IMR-90 (cell line): ENCODE data around the gene JMJD8.

ENCODE experiments used
- CEBPB ChIP-seq: IDR thresholded peaks from 2 replicates; pipeline ENCODE4 v1.6.1; 2012; ENCODE audit warnings: low read depth, low read length, improper control_type of control experiment
- CHD1 ChIP-seq: IDR thresholded peaks from 2 replicates; pipeline ENCODE4 v1.6.1; 2012; ENCODE audit warnings: low read depth, low read length, improper control_type of control experiment
- FOS ChIP-seq: fragments of 150-350 bp; IDR thresholded peaks from 2 replicates; pipeline ENCODE4 v1.6.1; 2016; ENCODE audit warnings: low read depth, low read length
- MAFK ChIP-seq: IDR thresholded peaks from 2 replicates; pipeline ENCODE4 v1.6.1; 2012; ENCODE audit warnings: low read depth, low read length, improper control_type of control experiment
- MAZ ChIP-seq: IDR thresholded peaks from 2 replicates; pipeline ENCODE4 v1.6.1; 2012; ENCODE audit warnings: low read depth, mild to moderate bottlenecking, low read length, improper control_type of control experiment, moderate library complexity, borderline replicate concordance
- MXI1 ChIP-seq: IDR thresholded peaks from 2 replicates; pipeline ENCODE4 v1.6.1; 2012; ENCODE audit warnings: low read depth, mild to moderate bottlenecking, low read length, moderate library complexity, borderline replicate concordance
- POLR2A ChIP-seq: IDR thresholded peaks from 2 replicates; pipeline ENCODE4 v1.6.1; 2012; ENCODE audit warnings: mild to moderate bottlenecking, low read depth, low read length
- RAD21 ChIP-seq: IDR thresholded peaks from 2 replicates; pipeline ENCODE4 v1.6.1; 2012; ENCODE audit warnings: low read length, improper control_type of control experiment
- RCOR1 ChIP-seq: IDR thresholded peaks from 2 replicates; pipeline ENCODE4 v1.6.1; 2012; ENCODE audit warnings: mild to moderate bottlenecking, low read length, improper control_type of control experiment; ENCODE audit not compliant: insufficient replicate concordance
- RFX5 ChIP-seq: IDR thresholded peaks from 2 replicates; pipeline ENCODE4 v1.8.0; 2012; ENCODE audit warnings: low read depth, mild to moderate bottlenecking, low read length, moderate library complexity
- SMC3 ChIP-seq: fragments of 150-350 bp; IDR thresholded peaks from 2 replicates; pipeline ENCODE4 v1.6.1; 2016; ENCODE audit warnings: low read depth, mild to moderate bottlenecking, antibody characterized with exemption, low read length, moderate library complexity
- TF ChIP-seq, protein P1 (sequence below): conservative IDR thresholded peaks from 2 replicates; pipeline ENCODE4 v1.5.1; 2012; ENCODE audit warnings: mild to moderate bottlenecking, low read depth, low read length, improper control_type of control experiment
- TF ChIP-seq, protein P2 (sequence below): fragments of 150-350 bp; IDR thresholded peaks from 2 replicates; pipeline ENCODE4 v1.6.1; 2017; ENCODE audit warnings: mild to moderate bottlenecking, antibody characterized with exemption, low read length, low read depth
- TF ChIP-seq, protein P3 (sequence below): fragments of 150-350 bp; IDR thresholded peaks from 2 replicates; pipeline ENCODE4 v1.6.1; 2016; ENCODE audit warnings: low read depth, mild to moderate bottlenecking, low read length, moderate library complexity, borderline replicate concordance

DNA sequence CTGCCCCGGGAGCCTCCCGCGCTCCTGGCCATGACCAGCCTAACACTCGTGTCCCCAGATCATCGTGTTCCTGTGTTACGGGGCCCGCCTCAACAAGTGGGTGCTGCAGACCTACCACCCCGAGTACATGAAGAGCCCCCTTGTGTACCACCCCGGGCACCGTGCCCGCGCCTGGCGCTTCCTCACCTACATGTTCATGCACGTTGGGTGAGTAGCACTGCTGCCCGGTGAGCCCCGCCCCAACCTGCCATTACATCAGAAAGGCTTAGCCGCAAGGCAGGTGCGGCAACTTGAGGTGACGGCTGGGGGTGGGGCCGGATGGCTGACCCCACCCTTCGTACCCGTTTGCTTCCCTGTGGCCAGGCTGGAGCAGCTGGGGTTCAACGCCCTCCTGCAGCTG, 7.2 kb downstream of the JMJD8 start:
- TF ChIP-seq POLR2A (no peak), SMC3 (no peak), RFX5 (no peak), CEBPB (no peak), RCOR1 (no peak), RAD21 (no peak), CHD1 (no peak), MAFK (no peak), MAZ (no peak), MXI1 (no peak), FOS (no peak)
- TF ChIP-seq, protein P1, sequence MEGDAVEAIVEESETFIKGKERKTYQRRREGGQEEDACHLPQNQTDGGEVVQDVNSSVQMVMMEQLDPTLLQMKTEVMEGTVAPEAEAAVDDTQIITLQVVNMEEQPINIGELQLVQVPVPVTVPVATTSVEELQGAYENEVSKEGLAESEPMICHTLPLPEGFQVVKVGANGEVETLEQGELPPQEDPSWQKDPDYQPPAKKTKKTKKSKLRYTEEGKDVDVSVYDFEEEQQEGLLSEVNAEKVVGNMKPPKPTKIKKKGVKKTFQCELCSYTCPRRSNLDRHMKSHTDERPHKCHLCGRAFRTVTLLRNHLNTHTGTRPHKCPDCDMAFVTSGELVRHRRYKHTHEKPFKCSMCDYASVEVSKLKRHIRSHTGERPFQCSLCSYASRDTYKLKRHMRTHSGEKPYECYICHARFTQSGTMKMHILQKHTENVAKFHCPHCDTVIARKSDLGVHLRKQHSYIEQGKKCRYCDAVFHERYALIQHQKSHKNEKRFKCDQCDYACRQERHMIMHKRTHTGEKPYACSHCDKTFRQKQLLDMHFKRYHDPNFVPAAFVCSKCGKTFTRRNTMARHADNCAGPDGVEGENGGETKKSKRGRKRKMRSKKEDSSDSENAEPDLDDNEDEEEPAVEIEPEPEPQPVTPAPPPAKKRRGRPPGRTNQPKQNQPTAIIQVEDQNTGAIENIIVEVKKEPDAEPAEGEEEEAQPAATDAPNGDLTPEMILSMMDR: no peak
- TF ChIP-seq, protein P2, sequence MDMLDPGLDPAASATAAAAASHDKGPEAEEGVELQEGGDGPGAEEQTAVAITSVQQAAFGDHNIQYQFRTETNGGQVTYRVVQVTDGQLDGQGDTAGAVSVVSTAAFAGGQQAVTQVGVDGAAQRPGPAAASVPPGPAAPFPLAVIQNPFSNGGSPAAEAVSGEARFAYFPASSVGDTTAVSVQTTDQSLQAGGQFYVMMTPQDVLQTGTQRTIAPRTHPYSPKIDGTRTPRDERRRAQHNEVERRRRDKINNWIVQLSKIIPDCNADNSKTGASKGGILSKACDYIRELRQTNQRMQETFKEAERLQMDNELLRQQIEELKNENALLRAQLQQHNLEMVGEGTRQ: no peak
- TF ChIP-seq, protein P3, sequence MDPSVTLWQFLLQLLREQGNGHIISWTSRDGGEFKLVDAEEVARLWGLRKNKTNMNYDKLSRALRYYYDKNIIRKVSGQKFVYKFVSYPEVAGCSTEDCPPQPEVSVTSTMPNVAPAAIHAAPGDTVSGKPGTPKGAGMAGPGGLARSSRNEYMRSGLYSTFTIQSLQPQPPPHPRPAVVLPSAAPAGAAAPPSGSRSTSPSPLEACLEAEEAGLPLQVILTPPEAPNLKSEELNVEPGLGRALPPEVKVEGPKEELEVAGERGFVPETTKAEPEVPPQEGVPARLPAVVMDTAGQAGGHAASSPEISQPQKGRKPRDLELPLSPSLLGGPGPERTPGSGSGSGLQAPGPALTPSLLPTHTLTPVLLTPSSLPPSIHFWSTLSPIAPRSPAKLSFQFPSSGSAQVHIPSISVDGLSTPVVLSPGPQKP: no peak
